ENCODE measurements around the gene NPHP4.

GRCh38 chr1:5992814-5993555 is 760 bp upstream of the NPHP4 start:
- no peak for TF ChIP-seq CTCF (optimal IDR thresholded peaks at IDR 0.05 in 1 of 3, IDR thresholded peaks at IDR 0.05 in 1 of 3, conservative IDR thresholded peaks at IDR 0.05 in 1 of 3; ENCODE audit: extremely low read depth in 1 of 3, insufficient read depth in 2 of 3, low read length in 3 of 3)
- no peak for TF ChIP-seq EZH2 (IDR thresholded peaks at IDR 0.05; ENCODE audit: low read length)
